Measurements from ENCODE around the gene PCDHGA4. TPM values are rescaled to one million over a fixed set of nuclear protein-coding genes. Genes with fewer than 3 reads are reported as not detected.
A peak's percentile ranks its signal among the peaks of the same experiment; 100 is the strongest.

The PCDHGA4 gene
- total RNA-seq, 1 experiment from 2014 or later = 2.6 TPM

- H3K4me1 ChIP-seq (ENCODE audit: insufficient read depth, low read length) = no peaks in the 10 kb centered on the region
- WGBS (ENCODE audit: extremely low coverage, insufficient read length, low lambda C conversion rate) = no CpG with 5 or more reads among the region's 9 CpGs
Observed at GRCh38 chr5:141343242-141343952, 11.4 kb upstream of the PCDHGA4 start, which contains the start of gene PCDHGA3. Gene PCDHGA3 (plus strand): TSS chr5:141343829. CDS start chr5:141344034, 205 bp downstream.

More at GRCh38 chr5:141343242-141343952, 11.4 kb upstream of the PCDHGA4 start, which contains the start of gene PCDHGA3:
- H2BK12ac ChIP-seq (ENCODE audit: insufficient read length, low read depth, low read length) = no peak within 1 kb of the TSS
- no peak within 1 kb of the TSS for H2AK5ac ChIP-seq (ENCODE audit: insufficient read length, low read length)
- no peak within 1 kb of the TSS for H3K27ac ChIP-seq (ENCODE audit: insufficient read length, low read depth, low read length)
- no peak within 1 kb of the TSS for H3K27ac Mint-ChIP-seq
- H3K23ac ChIP-seq (ENCODE audit: insufficient read length, low read depth, low read length) = no peak within 1 kb of the TSS
- no peak within 1 kb of the TSS for H4K5ac ChIP-seq (ENCODE audit: insufficient read length, low read depth, low read length)
- TF ChIP-seq, protein P1, sequence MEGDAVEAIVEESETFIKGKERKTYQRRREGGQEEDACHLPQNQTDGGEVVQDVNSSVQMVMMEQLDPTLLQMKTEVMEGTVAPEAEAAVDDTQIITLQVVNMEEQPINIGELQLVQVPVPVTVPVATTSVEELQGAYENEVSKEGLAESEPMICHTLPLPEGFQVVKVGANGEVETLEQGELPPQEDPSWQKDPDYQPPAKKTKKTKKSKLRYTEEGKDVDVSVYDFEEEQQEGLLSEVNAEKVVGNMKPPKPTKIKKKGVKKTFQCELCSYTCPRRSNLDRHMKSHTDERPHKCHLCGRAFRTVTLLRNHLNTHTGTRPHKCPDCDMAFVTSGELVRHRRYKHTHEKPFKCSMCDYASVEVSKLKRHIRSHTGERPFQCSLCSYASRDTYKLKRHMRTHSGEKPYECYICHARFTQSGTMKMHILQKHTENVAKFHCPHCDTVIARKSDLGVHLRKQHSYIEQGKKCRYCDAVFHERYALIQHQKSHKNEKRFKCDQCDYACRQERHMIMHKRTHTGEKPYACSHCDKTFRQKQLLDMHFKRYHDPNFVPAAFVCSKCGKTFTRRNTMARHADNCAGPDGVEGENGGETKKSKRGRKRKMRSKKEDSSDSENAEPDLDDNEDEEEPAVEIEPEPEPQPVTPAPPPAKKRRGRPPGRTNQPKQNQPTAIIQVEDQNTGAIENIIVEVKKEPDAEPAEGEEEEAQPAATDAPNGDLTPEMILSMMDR (conservative IDR thresholded peaks at IDR 0.05) = peak; percentile 66
- H3K4me3 Mint-ChIP-seq = peak within 1 kb of the TSS in 1 of 2 experiments; percentile 44; a peak in 1 of 5 replicates
- no peak within 1 kb of the TSS for H3K9ac ChIP-seq (ENCODE audit: extremely low read depth, insufficient read length, low read length)
- H3T11ph ChIP-seq (ENCODE audit: low read length) = no peak within 1 kb of the TSS
- H3K23me2 ChIP-seq (ENCODE audit: insufficient read length, low read depth, low read length, poor library complexity, severe bottlenecking) = no peaks in the 10 kb centered on the region
- no peaks in the 10 kb centered on the region for H3K27me3 ChIP-seq (ENCODE audit: insufficient read depth, low read length)
- H3K9me3 Mint-ChIP-seq = peaks cover 65 to 77% of the 10 kb centered on the region in 2 experiments
- H2BK15ac ChIP-seq (ENCODE audit: low read depth, low read length) = no peak within 1 kb of the TSS
- no peaks in the 10 kb centered on the region for H4K20me1 ChIP-seq (ENCODE audit: control insufficient read depth, insufficient read depth, insufficient read length)
- H3K79me2 ChIP-seq (ENCODE audit: insufficient read depth, low read length) = no peaks in the 10 kb centered on the region
- no peak within 1 kb of the TSS for H2BK120ac ChIP-seq (ENCODE audit: low read depth, low read length, poor library complexity, severe bottlenecking)
- H3K18ac ChIP-seq (ENCODE audit: insufficient read length, low read depth, low read length) = no peak within 1 kb of the TSS
- H2BK20ac ChIP-seq (ENCODE audit: low read depth, low read length, poor library complexity, severe bottlenecking) = no peak within 1 kb of the TSS
- no peak within 1 kb of the TSS for H3K4me2 ChIP-seq (ENCODE audit: insufficient read depth, insufficient read length, low read length)
- no peak within 1 kb of the TSS for H3K4ac ChIP-seq (ENCODE audit: low read depth, low read length)
- peak within 1 kb of the TSS; percentile 35 for H2AFZ ChIP-seq (ENCODE audit: low read length)
- H3K14ac ChIP-seq (ENCODE audit: insufficient read depth, low read length) = no peak within 1 kb of the TSS
- H3K36me3 Mint-ChIP-seq (ENCODE audit: insufficient read depth in 1 of 3, low read depth in 3 of 3) = peaks cover 17 to 52% (median 33%) of the 10 kb centered on the region in 3 experiments
- H3K56ac ChIP-seq (ENCODE audit: insufficient read length, low read depth, low read length) = no peak within 1 kb of the TSS
- no peaks in the 10 kb centered on the region for H3K79me1 ChIP-seq (ENCODE audit: insufficient read depth, low read depth, low read length, poor library complexity, severe bottlenecking)
- no peak within 1 kb of the TSS for H4K8ac ChIP-seq (replicated peaks; ENCODE audit: insufficient read length, low read depth, low read length)
- no peak within 1 kb of the TSS for H4K91ac ChIP-seq (ENCODE audit: insufficient read length, low read depth, low read length)
- no peak for DNase-seq
- no peak within 1 kb of the TSS for H2BK5ac ChIP-seq (ENCODE audit: insufficient read length, low read length)
- peaks cover 2 to 4% of the 10 kb centered on the region in 2 experiments; a peak in 2 of 4 replicates for H3K4me1 Mint-ChIP-seq
- peaks cover 25% of the 10 kb centered on the region for H3K9me3 ChIP-seq (ENCODE audit: control insufficient read depth, low read depth, low read length)
- peaks cover 9% of the 10 kb centered on the region for H3K27me3 Mint-ChIP-seq (ENCODE audit: low read depth)

Measured in H9 (cell line).